HG02642 (cell line): ENCODE measurements around the gene FAM47E.
A peak's percentile ranks its signal among the peaks of the same experiment; 100 is the strongest.

Experiments
- ATAC-seq: cut with Tn5 transposase; IDR thresholded peaks from one replicate; pipeline ENCODE4 v1.9.1; 2021; ENCODE audit warnings: mild to moderate bottlenecking; ENCODE audit not compliant: unreplicated experiment, poor library complexity

Gene FAM47E

GRCh38 chr4:76292730-76293129 is 41.2 kb downstream of the FAM47E start:
- no peak for ATAC-seq

- ATAC-seq, result no peak
Observed at GRCh38 chr4:76293772-76294171, 42.3 kb downstream of the FAM47E start.

GRCh38 chr4:76296286-76296820 is 44.8 kb downstream of the FAM47E start:
- no peak for ATAC-seq

- ATAC-seq, result no peak
Observed at GRCh38 chr4:76298227-76298626, 46.7 kb downstream of the FAM47E start.

GRCh38 chr4:76300012-76300411 is 48.5 kb downstream of the FAM47E start:
- no peak for ATAC-seq

GRCh38 chr4:76301068-76301774 is 49.7 kb downstream of the FAM47E start:
- ATAC-seq, result peak; percentile 99

GRCh38 chr4:76301775-76302162 is 50.2 kb downstream of the FAM47E start:
- ATAC-seq, result no peak

- no peak for ATAC-seq
Observed at GRCh38 chr4:76302826-76303438, 51.4 kb downstream of the FAM47E start.

- ATAC-seq, result no peak
Observed at GRCh38 chr4:76305033-76305687, 53.6 kb downstream of the FAM47E start.

- ATAC-seq, result peak; percentile 27
Observed at GRCh38 chr4:76305971-76306881, 54.7 kb downstream of the FAM47E start, which contains the start of gene STBD1. TSS of gene STBD1 (plus strand) at chr4:76306733. CDS start at chr4:76306770, 37 bp downstream.

- ATAC-seq, result peak; percentile 39
Observed at GRCh38 chr4:76306882-76307659, 55.5 kb downstream of the FAM47E start.

- ATAC-seq, result no peak
Observed at GRCh38 chr4:76307660-76308014, 56.1 kb downstream of the FAM47E start.

GRCh38 chr4:76308548-76308947 is 57.0 kb downstream of the FAM47E start:
- ATAC-seq, result no peak

- no peak for ATAC-seq
Observed at GRCh38 chr4:76309939-76310550, 58.5 kb downstream of the FAM47E start.

GRCh38 chr4:76310683-76311082 is 59.2 kb downstream of the FAM47E start:
- ATAC-seq, result no peak

- ATAC-seq, result no peak
Observed at GRCh38 chr4:76311896-76312331, 60.4 kb downstream of the FAM47E start.

GRCh38 chr4:76312457-76312856 is 60.9 kb downstream of the FAM47E start:
- no peak for ATAC-seq

GRCh38 chr4:76313547-76313946 is 62.0 kb downstream of the FAM47E start:
- ATAC-seq, result no peak

GRCh38 chr4:76315267-76315918 is 63.9 kb downstream of the FAM47E start:
- no peak for ATAC-seq
